GM21529 (cell line): Measurements from ENCODE around the gene GPR37L1.
"Not testable (repeated sequence)": the region's sequence is repeated elsewhere in the genome, so short reads cannot be mapped to it uniquely, and the experiment has no call there.

ENCODE experiments used
- ATAC-seq: cut with Tn5 transposase; IDR thresholded peaks from one replicate; pipeline ENCODE4 v1.9.1; 2021; ENCODE audit not compliant: unreplicated experiment

Gene GPR37L1

DNA sequence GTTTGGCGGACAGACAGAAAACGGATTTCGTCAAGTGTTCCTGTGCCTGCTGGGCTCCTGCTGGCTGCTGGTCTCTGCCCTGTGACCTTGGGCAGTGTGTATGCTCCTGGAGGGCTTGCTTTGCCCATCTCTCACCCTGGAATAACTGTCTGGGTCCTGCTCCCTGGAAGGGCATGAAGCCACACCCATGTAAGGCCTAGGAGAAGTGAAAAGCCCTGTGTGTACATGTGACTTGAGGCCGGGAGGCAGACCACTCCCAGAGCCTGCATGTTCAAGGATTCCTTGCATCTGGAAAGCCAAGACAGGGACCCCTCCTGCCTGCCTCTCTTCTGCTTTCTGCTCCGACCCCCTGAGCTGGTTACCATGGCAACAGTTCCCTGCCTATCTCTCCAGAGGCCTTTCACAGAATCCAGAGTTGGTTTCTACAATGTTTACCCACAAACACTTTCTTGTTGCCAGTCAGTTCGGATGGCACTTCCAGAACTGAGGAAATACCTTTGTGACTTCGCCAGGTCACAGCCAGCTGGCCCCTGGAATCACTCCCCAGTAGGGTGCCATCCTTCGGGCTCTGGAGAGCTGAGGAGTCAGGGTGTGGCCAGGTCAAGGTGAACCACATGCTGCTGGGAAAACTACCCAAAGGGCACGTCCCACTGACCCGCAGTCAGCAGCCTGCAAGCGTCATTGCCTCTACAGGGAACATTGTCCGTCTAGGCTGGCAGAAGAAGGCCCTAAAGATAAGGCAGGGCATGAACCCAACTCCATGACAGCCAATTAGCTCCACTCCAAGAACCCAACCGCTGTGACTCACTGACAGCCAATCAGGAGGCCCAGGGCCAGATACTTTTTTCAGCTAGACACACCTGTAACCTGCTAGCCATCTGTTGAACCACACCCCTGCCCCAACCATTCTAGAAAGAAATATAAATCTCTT is 14.7 kb upstream of the GPR37L1 start:
- ATAC-seq = no peak

DNA sequence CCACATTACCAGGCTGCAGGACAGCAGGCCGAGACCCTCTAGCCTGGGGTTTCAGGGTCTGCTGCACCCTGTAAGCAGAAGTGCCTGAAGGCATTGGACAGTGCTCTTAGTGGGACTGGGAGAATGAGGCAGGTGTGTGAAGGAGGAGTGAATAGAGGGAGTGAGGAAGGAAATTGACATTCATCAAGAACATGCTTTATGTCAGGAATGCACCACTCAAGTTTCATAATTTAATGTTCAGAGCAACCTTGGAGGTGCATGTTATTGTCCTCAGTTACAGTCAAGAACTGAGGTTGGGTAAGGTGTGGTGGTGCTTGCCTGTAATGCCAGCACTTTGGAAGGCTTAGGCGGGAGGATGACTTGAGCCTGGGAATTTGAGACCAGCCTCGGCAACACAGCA is 11.7 kb upstream of the GPR37L1 start:
- ATAC-seq = no peak

DNA sequence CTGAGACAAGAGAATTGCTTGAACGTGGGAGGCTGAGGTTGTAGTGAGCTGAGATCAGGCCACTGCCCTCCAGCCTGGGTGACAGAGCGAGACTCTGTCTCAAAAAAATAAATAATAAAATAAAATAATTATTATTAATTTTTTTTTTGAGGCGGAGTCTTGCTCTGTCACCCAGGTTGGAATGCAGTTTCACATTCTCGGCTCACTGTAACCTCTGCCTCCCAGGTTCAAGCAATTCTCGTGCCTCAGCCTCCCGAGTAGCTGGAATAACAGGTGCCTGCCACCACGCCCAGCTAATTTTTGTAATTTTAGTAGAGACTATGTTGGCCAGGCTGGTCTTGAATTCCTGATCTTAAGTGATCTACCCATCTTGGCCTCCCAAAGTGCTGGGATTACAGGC is 11.1 kb upstream of the GPR37L1 start:
- ATAC-seq = not testable (repeated sequence)

DNA sequence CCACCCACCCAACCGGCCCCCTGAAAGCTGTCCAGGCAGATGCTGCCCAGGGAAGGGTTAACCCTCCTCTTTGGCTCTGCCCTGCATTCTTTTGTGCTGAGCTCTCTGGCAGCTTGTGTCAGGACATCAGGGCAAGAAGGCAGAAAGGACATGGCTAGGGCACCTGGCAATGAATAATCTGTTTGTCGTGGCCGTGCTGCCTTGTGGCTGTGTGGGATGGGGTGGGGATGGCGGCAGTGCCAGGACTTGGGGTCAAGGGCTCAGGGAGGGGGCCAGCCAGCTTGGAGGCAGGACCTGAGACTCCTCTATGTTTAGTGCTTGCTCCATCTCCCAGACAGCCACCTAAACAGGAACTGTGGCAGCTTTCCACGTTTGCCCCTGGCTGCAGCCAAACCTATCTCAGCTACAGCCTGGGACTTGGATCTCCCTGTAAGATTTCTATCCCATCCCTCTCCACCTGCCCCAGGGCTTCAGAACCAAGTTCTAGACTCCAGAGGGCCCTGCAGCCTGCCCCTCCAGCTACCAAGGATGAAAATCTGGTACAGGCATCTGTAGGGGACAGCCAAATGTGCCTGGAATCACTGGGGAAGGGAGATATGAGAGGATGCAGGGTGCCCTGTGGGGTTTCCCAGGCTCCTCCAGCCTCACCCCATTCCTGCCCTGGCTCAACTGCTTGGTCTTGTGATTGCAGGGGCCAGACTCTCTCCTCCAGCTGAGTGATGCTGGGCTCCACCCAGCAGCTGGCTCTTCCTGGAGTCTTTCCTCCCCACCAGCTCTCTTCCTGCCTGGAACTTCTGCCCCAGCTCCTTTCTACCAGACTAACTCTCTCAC is 9.6 kb upstream of the GPR37L1 start:
- no peak for ATAC-seq

DNA sequence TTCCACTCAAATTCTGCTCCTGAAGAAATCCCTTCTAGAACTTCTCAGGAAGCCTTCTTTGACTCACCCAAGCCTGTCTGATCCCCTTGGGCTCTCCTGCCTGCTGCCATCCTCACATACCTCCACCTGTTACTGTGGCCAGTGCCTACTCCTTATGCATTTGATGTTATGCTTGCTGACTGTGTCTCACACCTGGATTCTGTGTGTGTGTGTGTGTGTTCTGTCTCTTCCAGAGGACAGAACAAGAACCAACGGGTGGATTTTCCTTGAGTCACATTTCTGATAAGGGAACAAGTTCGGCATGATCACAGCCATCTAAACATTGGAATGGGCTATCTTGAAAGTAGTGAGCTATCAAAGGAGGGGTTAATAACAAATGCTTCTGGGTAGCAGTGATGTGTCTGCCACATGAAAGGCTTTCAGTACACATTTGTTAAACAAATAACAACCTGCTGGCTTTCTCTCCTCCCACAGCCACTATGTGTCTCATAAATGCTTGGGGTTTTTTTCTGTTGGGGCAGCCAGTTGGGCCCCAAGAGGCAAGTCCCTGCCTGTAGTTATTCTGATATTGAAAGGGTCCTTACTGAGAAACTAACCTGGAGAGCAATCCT is 8.9 kb upstream of the GPR37L1 start:
- peak; percentile 58 for ATAC-seq

DNA sequence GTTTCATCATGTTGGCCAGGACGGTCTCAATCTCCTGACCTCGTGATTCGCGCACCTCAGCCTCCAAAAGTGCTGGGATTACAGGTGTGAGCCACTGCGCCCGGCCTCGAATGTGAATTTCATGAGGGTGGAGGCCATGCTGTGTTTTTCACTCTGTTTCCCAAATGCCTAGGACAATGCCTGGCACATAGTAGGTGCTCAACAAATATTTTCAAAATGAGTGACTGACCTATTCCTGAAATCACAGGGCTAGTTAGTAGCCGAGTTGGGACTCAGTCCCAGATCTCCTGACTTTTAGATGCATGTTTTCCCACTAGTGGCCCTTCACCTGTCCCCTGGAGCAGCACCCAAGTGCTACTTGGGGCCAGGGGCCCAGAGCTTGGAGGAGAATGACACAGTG is 6.4 kb upstream of the GPR37L1 start:
- no peak for ATAC-seq

DNA sequence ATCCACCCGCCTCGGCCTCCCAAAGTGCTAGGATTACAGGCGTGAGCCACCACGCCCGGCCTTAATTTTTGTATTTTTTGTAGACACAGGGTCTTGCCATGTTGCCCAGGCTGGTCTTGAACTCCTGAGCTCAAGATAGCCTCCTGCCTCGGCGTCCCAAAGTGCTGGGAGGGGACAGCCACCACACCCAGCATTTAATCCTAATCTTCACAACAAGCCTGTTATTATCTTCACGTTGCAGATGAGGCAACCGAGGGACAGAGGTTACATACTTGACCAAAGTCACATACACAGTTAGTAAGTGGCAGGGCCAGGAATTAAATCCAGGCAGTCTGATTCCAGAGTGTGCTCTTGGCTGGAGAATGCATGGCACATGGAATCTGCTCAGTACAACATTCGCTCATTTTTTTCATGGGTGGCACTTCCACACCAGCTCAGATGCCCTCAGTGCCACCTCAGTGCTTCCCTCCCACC is 4.8 kb upstream of the GPR37L1 start:
- no peak for ATAC-seq

DNA sequence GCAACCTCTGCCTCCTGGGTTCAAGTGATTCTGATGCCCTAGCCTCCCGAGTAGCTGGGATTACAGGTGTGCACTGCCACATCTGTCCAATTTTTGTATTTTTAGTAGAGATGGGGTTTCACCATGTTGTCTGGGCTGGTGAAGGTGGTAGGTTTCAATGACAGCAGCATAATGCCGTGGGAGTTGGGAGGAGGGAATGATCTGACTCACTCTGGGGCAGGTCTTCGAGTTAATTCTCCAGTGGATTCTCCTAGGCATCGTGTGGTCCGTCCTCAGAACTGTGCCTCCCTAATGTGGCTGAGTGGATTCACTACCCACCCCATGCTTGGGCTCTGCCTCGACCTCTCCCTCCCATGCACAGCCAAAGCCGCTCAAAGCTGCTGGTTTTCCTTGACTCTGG is 1.7 kb upstream of the GPR37L1 start:
- no peak for ATAC-seq

DNA sequence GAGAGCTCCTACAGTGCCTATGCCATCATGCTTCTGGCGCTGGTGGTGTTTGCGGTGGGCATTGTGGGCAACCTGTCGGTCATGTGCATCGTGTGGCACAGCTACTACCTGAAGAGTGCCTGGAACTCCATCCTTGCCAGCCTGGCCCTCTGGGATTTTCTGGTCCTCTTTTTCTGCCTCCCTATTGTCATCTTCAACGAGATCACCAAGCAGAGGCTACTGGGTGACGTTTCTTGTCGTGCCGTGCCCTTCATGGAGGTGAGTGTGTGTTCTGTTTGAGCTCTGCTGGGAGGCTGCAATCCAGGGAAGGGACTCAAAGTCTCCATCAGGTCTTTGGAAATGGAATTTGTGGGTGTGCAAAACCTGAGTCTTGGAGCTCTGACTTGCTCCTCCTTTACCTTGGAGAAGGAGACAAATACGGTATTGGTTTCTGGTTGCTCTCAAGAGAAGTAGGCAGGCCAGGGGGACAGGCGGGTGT is 658 bp downstream of the GPR37L1 start:
- no peak for ATAC-seq

DNA sequence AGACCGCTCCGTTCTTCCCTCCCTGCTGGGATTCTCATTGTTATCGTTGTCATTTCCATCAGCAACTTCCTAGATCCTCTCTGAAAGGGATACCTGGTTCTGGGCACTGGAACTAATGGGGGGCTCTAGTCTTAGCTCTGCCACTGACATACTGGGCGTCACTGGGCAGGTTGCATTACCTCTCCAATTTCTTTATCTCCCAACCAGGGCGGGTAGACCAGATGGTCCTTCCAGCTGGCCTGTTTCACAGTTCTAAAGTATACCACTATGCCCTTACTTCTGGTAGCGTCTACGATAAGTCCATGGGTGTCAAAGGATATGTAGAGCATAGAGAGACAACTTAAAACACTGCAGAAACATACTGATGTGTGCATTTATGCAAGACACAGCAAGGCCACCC is 1.4 kb downstream of the GPR37L1 start:
- ATAC-seq = no peak

DNA sequence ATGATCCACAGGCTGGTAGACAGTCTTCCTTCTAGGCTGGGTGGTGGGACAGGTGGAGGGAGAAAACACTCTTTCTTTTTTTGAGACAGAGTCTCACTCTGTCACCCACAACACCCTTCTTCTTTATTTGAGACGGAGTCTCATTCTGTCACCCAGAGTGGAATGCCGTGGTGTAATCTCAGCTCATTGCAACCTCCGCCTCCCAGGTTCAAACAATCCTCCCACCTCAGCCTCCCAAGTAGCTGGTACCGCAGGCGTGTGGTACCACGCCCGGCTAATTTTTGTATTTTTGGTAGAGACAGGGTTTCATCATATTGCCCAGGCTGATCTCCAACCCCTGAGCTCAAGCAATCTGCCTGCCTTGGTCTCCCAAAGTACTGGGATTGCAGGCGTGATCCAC is 2.9 kb downstream of the GPR37L1 start:
- no peak for ATAC-seq

DNA sequence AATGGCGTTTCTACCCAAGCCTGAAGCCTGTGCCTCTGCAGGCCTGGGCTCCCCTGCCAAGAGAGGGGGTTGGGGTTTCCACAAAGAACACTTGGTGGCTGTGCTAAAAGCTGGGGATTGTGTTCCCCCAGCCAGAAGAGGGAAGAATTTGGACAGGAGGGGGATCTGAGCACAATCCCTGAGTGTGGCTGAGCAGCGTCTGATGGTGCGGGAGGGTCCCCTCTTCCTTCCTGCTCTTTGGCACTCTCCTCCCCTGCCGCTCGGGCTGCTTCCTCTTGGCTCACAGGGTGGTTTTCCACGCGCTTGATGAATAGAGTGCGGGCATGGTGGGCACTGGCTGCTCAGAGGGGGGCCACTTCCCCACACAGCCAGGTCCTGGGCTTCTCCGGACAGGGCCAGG is 3.7 kb downstream of the GPR37L1 start:
- no peak for ATAC-seq

DNA sequence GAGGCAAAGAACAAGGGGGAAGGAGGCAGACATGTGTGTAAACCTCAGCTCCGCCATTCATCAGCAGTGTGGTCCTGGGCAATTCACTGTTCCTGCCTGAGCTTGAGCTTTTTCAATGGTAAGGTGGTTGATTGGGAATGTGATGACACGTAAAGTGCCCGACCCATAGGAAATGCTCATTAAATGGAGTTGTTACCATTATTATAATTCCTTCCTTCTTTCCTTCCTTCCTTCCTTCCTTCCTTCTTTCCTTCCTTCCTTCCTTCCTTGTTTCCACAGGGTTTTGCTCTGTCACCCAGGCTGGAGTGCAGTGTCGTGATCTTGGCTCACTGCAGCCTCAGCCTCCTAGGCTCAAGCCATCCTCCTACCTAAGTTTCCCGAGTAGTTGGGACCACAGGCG is 4.3 kb downstream of the GPR37L1 start:
- no peak for ATAC-seq

DNA sequence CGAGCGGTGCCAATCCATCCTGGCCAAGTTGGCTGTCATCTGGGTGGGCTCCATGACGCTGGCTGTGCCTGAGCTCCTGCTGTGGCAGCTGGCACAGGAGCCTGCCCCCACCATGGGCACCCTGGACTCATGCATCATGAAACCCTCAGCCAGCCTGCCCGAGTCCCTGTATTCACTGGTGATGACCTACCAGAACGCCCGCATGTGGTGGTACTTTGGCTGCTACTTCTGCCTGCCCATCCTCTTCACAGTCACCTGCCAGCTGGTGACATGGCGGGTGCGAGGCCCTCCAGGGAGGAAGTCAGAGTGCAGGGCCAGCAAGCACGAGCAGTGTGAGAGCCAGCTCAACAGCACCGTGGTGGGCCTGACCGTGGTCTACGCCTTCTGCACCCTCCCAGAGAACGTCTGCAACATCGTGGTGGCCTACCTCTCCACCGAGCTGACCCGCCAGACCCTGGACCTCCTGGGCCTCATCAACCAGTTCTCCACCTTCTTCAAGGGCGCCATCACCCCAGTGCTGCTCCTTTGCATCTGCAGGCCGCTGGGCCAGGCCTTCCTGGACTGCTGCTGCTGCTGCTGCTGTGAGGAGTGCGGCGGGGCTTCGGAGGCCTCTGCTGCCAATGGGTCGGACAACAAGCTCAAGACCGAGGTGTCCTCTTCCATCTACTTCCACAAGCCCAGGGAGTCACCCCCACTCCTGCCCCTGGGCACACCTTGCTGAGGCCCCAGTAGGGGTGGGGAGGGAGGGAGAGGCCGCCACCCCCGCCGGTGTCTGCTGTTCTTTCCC is 5.3 kb downstream of the GPR37L1 start:
- ATAC-seq = no peak

DNA sequence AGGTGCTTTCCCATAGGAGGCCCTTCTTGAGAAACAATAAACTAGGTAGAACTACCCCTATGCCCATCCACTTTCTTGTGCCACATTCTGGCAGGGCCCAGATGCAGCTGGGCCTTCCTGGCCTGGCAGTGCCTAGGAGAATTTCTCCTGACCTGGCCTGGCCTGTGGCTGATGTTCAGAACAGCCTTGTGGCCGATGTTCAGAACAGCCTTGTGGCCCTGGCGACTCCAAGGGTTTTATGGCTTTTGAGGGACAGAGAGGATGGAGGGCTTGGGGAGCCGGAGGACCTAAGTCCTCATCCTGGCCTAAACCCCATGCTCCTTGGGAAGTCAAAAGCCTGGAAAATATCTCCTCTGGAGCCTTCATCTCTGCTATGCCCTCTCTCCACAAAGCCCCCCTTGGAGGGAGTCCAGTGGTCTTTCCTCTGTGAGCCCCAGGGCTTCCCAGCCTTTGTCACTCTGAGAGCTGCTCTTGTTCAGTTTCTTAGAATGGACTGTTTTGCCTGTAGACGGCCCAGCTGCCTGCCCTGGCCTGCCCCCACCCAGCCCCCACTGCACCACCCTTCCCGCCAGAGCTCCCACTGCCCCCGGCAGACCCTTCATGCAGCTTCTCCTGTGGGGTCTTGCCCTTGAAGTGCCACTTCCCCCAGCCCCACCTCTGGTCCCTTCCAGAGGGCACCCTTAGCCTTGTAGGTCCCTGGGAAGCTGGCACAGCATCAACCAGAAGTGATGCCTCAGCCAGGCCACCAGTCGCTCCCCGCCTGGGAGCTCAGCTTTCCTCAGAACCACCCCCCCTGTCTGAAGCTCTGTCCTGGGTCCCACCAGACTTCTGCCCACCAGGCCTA is 7.0 kb downstream of the GPR37L1 start:
- no peak for ATAC-seq

DNA sequence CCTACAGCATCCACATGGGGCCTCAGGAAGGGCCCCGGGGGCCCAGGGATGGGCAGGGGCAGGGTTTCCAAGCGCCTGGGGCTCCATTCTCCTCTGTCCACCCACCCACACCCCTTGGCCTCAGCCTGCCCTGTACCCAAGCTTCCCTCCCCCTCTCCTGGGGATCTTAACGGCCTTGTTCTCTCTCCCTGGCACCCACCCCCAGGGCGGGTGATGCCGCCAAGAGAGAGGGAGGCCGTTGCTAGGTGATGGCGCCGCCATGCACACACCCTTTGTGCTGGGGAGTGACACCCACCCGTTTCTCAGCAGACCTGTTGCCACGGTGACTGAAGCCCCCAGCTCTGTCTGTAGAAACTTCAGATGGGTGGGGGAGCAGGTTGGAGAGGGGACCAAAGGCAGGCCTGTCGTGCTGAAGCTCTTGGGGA is 7.6 kb downstream of the GPR37L1 start:
- no peak for ATAC-seq

DNA sequence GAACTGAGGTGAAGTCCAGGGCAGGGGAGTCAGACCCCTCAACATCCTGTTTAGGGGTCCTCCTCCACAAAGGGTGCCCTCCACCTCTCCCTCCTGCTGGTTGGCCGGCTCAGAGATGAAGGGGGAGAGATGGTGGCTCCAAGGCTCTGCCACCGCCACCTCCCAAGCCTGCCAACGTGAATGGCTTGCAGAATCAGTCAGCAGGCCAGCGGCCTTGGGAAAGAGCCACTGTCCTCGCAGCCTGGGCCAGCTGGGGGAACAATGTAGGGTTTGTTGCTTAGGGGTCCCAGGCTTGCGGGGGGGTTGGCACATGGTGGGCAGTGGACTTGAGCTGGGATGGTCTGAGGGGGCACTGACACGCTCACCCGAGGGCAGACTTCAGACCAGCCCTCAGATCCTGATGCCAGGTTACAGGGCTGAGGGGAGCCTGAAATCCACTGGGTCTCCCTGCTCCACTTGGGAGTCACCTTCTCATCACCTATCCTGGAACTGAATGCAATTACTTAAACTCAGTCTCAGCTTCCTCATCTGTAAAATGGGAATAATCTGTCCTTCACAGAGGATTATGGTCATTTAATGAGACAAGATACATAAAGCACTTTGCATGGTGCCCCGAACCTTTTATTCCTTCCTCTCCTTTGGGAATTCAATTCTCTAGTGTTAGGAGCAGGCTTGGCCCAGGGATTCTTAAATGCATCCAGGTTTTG is 8.3 kb downstream of the GPR37L1 start:
- ATAC-seq = no peak

DNA sequence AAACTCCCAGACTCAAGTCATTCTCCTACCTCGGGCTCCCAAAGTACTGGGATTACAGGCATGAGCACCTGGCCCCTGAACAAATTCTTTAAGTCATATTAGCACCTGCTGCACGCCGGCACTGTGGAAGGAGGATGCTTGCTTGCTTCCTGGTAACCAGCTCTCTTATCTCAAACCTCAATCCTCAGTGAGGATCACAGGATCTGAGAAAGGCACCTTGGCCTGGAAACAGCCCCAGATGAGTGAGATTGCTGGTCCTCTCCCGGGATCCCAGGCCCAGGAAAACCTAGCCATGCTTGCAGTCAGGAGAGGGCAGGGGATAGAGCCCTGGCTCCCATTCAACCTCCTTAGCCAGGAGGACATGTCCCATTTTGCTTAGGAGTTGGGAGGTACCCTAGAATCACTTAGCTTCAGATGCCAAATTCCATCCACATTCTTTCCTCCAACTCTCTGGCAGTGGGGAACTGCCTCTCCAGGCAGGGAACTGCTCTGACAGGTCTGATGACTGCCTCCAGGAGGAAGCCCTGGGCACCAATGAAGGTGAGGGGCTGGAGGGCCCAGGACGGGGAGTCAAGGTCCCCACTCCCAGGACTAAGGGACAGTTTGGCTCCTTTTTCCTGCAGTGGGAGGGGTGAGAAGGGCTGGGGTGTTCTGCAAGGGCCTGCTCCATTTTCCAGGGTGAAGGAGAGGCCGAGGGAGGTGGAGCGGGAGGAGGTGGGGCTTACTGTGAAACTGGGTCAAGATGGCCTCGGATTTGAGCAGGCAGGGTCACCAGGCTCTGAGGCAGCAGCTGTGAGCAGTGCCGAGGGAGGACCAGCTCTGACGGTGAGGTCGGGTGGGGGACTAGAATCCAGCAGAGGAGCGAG is 9.5 kb downstream of the GPR37L1 start:
- no peak for ATAC-seq
